Measurements from ENCODE around the gene MVK. TPM values are rescaled to one million over a fixed set of nuclear protein-coding genes. Genes with fewer than 3 reads are reported as not detected.

MVK gene
- total and polyA plus RNA-seq, 2 experiments from 2014 or later: 16.7 to 40.1 TPM

DNA sequence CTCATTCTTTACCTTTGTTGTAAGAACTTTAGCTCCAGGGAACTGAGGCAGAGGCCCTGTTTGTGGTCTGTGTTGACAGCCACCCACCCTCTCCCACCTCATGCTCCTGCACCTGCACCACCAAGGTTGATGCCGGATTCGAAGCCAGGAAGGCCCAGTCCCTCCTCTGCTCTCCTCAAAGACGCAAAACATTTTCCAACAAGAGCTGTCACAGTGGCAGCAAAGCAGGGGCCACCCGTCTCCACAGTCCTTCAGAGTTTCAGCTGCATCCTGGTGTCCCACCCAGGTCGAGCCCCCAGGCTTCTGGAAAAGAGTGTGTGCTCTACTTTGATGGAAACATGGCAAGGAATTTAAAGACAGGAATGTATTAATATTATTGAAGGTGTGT lies 37.7 kb upstream of the MVK start:
- Histone ChIP-seq H3K4me3 (no peak overlapping the region), H3F3A (replicated peaks; ENCODE audit: low read depth) (no peaks in the 10 kb centered on the region), H3K4me2 (no peak overlapping the region), H3K79me2 (replicated peaks; ENCODE audit: insufficient read depth) (no peaks in the 10 kb centered on the region), H4K20me1 (replicated peaks; ENCODE audit: insufficient read depth) (no peaks in the 10 kb centered on the region), H3K36me3 (ENCODE audit: insufficient read depth) (no peaks in the 10 kb centered on the region), H3K27ac (ENCODE audit: low read depth) (no peak overlapping the region), H3K27me3 (ENCODE audit: insufficient read depth) (no peaks in the 10 kb centered on the region), H3K9me2 (ENCODE audit: insufficient read depth) (no peaks in the 10 kb centered on the region), H3K4me1 (ENCODE audit: insufficient read depth) (no peaks in the 10 kb centered on the region), H2AFZ (no peak overlapping the region)
- no peaks in the 10 kb centered on the region for H3K9me3 Mint-ChIP-seq
- DNase-seq (ENCODE audit: low spot score) (no peak), ATAC-seq (no peak)
- no peak for TF ChIP-seq EZH2 (IDR thresholded peaks at IDR 0.05; ENCODE audit: low read depth, unreplicated experiment)
- TF ChIP-seq STAT1 (IDR thresholded peaks at IDR 0.05; ENCODE audit: unreplicated experiment): no peak
- no peaks in the 10 kb centered on the region; the same call in 2 of the 3 replicates for H3K36me3 Mint-ChIP-seq (ENCODE audit: low read depth)
- no peaks in the 10 kb centered on the region for H3K4me1 Mint-ChIP-seq
- peaks cover 15% of the 10 kb centered on the region for H3K27me3 Mint-ChIP-seq (ENCODE audit: insufficient read depth, low read depth, poor library complexity)
- no peak overlapping the region for H3K4me3 Mint-ChIP-seq
- H3K27ac Mint-ChIP-seq: no peak overlapping the region

DNA sequence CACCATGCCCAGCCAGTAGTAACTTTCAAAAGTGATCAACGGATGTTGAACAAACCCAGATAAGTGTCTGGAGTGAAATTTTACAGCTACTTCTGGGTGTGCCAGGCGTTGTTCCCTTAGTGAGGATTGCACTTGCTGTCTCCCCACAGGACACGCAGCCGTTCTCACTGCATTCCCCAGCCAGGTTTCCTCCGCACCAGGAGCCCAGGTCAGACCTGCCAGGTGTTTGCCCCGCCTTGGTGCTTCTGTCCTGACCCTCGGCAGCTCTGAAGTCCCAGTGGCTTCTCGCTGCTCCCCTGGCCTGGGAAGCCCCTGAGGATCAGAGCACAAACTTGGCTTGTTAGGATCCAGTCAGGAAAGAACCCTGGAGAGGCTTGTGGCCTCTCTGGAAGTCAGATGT lies 36.5 kb upstream of the MVK start:
- Mint-ChIP-seq H3K4me3 (no peak overlapping the region), H3K36me3 (ENCODE audit: low read depth) (no peaks in the 10 kb centered on the region; the same call in 2 of the 3 replicates), H3K27ac (no peak overlapping the region), H3K27me3 (ENCODE audit: insufficient read depth, low read depth, poor library complexity) (peaks cover 21% of the 10 kb centered on the region), H3K9me3 (no peaks in the 10 kb centered on the region), H3K4me1 (no peaks in the 10 kb centered on the region)
- H3K79me2 ChIP-seq (replicated peaks; ENCODE audit: insufficient read depth): no peaks in the 10 kb centered on the region
- H3K4me1 ChIP-seq (ENCODE audit: insufficient read depth): no peaks in the 10 kb centered on the region
- H3K27ac ChIP-seq (ENCODE audit: low read depth): no peak overlapping the region
- H3K27me3 ChIP-seq (ENCODE audit: insufficient read depth): no peaks in the 10 kb centered on the region
- TF ChIP-seq ZNF331 (CRISPR knock-in tag; IDR thresholded peaks at IDR 0.05; ENCODE audit: low read depth): no peak
- TF ChIP-seq STAT1 (IDR thresholded peaks at IDR 0.05; ENCODE audit: unreplicated experiment): no peak
- TF ChIP-seq, protein P1, sequence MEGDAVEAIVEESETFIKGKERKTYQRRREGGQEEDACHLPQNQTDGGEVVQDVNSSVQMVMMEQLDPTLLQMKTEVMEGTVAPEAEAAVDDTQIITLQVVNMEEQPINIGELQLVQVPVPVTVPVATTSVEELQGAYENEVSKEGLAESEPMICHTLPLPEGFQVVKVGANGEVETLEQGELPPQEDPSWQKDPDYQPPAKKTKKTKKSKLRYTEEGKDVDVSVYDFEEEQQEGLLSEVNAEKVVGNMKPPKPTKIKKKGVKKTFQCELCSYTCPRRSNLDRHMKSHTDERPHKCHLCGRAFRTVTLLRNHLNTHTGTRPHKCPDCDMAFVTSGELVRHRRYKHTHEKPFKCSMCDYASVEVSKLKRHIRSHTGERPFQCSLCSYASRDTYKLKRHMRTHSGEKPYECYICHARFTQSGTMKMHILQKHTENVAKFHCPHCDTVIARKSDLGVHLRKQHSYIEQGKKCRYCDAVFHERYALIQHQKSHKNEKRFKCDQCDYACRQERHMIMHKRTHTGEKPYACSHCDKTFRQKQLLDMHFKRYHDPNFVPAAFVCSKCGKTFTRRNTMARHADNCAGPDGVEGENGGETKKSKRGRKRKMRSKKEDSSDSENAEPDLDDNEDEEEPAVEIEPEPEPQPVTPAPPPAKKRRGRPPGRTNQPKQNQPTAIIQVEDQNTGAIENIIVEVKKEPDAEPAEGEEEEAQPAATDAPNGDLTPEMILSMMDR (conservative IDR thresholded peaks at IDR 0.05; ENCODE audit: low read depth in 2 of 2): no peak
- TF ChIP-seq CREB1 (CRISPR knock-in tag; IDR thresholded peaks at IDR 0.05; ENCODE audit: low read depth): no peak
- TF ChIP-seq, protein P2, sequence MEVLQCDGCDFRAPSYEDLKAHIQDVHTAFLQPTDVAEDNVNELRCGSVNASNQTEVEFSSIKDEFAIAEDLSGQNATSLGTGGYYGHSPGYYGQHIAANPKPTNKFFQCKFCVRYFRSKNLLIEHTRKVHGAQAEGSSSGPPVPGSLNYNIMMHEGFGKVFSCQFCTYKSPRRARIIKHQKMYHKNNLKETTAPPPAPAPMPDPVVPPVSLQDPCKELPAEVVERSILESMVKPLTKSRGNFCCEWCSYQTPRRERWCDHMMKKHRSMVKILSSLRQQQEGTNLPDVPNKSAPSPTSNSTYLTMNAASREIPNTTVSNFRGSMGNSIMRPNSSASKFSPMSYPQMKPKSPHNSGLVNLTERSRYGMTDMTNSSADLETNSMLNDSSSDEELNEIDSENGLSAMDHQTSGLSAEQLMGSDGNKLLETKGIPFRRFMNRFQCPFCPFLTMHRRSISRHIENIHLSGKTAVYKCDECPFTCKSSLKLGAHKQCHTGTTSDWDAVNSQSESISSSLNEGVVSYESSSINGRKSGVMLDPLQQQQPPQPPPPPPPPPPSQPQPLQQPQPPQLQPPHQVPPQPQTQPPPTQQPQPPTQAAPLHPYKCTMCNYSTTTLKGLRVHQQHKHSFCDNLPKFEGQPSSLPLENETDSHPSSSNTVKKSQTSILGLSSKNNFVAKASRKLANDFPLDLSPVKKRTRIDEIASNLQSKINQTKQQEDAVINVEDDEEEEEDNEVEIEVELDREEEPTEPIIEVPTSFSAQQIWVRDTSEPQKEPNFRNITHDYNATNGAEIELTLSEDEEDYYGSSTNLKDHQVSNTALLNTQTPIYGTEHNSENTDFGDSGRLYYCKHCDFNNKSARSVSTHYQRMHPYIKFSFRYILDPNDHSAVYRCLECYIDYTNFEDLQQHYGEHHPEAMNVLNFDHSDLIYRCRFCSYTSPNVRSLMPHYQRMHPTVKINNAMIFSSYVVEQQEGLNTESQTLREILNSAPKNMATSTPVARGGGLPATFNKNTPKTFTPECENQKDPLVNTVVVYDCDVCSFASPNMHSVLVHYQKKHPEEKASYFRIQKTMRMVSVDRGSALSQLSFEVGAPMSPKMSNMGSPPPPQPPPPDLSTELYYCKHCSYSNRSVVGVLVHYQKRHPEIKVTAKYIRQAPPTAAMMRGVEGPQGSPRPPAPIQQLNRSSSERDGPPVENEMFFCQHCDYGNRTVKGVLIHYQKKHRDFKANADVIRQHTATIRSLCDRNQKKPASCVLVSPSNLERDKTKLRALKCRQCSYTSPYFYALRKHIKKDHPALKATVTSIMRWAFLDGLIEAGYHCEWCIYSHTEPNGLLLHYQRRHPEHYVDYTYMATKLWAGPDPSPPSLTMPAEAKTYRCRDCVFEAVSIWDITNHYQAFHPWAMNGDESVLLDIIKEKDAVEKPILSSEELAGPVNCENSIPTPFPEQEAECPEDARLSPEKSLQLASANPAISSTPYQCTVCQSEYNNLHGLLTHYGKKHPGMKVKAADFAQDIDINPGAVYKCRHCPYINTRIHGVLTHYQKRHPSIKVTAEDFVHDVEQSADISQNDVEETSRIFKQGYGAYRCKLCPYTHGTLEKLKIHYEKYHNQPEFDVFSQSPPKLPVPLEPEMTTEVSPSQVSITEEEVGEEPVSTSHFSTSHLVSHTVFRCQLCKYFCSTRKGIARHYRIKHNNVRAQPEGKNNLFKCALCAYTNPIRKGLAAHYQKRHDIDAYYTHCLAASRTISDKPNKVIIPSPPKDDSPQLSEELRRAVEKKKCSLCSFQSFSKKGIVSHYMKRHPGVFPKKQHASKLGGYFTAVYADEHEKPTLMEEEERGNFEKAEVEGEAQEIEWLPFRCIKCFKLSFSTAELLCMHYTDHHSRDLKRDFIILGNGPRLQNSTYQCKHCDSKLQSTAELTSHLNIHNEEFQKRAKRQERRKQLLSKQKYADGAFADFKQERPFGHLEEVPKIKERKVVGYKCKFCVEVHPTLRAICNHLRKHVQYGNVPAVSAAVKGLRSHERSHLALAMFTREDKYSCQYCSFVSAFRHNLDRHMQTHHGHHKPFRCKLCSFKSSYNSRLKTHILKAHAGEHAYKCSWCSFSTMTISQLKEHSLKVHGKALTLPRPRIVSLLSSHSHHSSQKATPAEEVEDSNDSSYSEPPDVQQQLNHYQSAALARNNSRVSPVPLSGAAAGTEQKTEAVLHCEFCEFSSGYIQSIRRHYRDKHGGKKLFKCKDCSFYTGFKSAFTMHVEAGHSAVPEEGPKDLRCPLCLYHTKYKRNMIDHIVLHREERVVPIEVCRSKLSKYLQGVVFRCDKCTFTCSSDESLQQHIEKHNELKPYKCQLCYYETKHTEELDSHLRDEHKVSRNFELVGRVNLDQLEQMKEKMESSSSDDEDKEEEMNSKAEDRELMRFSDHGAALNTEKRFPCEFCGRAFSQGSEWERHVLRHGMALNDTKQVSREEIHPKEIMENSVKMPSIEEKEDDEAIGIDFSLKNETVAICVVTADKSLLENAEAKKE (CRISPR knock-in tag; IDR thresholded peaks at IDR 0.05): no peak
- no peak for TF ChIP-seq ZNF114 (CRISPR knock-in tag; IDR thresholded peaks at IDR 0.05)
- no peak for TF ChIP-seq EZH2phosphoT487 (IDR thresholded peaks at IDR 0.05; ENCODE audit: unreplicated experiment)
- TF ChIP-seq NANOG (IDR thresholded peaks at IDR 0.05; ENCODE audit: borderline replicate concordance): no peak
- no peak for TF ChIP-seq JUNB (IDR thresholded peaks at IDR 0.05; ENCODE audit: unreplicated experiment)
- no peak overlapping the region for H3K4me3 ChIP-seq
- no peak for DNase-seq (ENCODE audit: low spot score)
- H3F3A ChIP-seq (replicated peaks; ENCODE audit: low read depth): no peaks in the 10 kb centered on the region
- H3K36me3 ChIP-seq (ENCODE audit: insufficient read depth): no peaks in the 10 kb centered on the region
- no peak for ATAC-seq
- no peaks in the 10 kb centered on the region for H4K20me1 ChIP-seq (replicated peaks; ENCODE audit: insufficient read depth)
- no peaks in the 10 kb centered on the region for H3K9me2 ChIP-seq (ENCODE audit: insufficient read depth)
- no peak overlapping the region for H3K4me2 ChIP-seq
- no peak overlapping the region for H2AFZ ChIP-seq
